ENCODE measurements around the gene ALKAL2.
A peak's percentile ranks its signal among the peaks of the same experiment; 100 is the strongest.

The ALKAL2 gene

GRCh38 chr2:262117-262516 lies 25.8 kb downstream of the ALKAL2 start:
- no peak for TF ChIP-seq CTCF (IDR thresholded peaks at IDR 0.05; ENCODE audit: low read depth, low read length)
- H3K4me3 ChIP-seq (ENCODE audit: low read depth, low read length), result no peak overlapping the region

GRCh38 chr2:260507-261161 lies 27.3 kb downstream of the ALKAL2 start:
- no peak for TF ChIP-seq CTCF (IDR thresholded peaks at IDR 0.05; ENCODE audit: low read depth, low read length)
- 0 out of 2 replicates have a peak overlapping the region, but pooled peaks have one; percentile 0 for H3K4me3 ChIP-seq (ENCODE audit: low read depth, low read length)

GRCh38 chr2:259789-260331 lies 28.0 kb downstream of the ALKAL2 start:
- no peak for TF ChIP-seq CTCF (IDR thresholded peaks at IDR 0.05; ENCODE audit: low read depth, low read length)
- no peak overlapping the region for H3K4me3 ChIP-seq (ENCODE audit: low read depth, low read length)

GRCh38 chr2:258933-259332 lies 29.0 kb downstream of the ALKAL2 start:
- no peak overlapping the region for H3K4me3 ChIP-seq (ENCODE audit: low read depth, low read length)
- TF ChIP-seq CTCF (IDR thresholded peaks at IDR 0.05; ENCODE audit: low read depth, low read length), result no peak

GRCh38 chr2:257842-258241 lies 30.0 kb downstream of the ALKAL2 start:
- TF ChIP-seq CTCF (IDR thresholded peaks at IDR 0.05; ENCODE audit: low read depth, low read length), result no peak
- H3K4me3 ChIP-seq (ENCODE audit: low read depth, low read length), result no peak overlapping the region

- TF ChIP-seq CTCF (IDR thresholded peaks at IDR 0.05; ENCODE audit: low read depth, low read length), result no peak
- no peak overlapping the region for H3K4me3 ChIP-seq (ENCODE audit: low read depth, low read length)
Measured at GRCh38 chr2:257429-257828, 30.5 kb downstream of the ALKAL2 start.

- H3K4me3 ChIP-seq (ENCODE audit: low read depth, low read length), result no peak overlapping the region
- no peak for TF ChIP-seq CTCF (IDR thresholded peaks at IDR 0.05; ENCODE audit: low read depth, low read length)
Measured at GRCh38 chr2:256094-256493, 31.8 kb downstream of the ALKAL2 start.

Measured in WI38 (cell line).